ENCODE measurements around the gene SUSD5. TPM values are rescaled to one million over a fixed set of nuclear protein-coding genes. Genes with fewer than 3 reads are reported as not detected.

SUSD5 gene
- total RNA-seq, 1 experiment from 2014 or later: 4.9 TPM

DNA sequence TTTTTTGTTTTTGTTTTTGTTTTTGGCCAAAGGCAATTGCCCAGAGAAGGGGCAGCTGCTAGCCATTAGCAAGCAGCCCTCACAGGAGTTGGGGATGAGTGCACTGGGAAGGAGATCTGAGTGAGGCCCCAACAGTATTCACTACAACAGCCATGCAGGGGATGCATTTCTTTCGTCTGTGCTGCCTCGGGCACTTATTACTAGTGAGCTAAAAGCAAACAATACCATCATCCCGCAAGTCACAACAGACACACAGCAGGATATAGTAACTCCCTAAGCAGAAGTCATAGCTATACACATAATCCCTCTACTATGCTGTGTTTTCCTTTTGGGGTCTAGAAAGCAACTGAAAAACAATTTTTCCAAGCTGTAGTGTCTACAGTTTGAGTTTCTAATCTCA, 77.6 kb downstream of the SUSD5 start:
- Histone ChIP-seq H4K8ac (replicated peaks; ENCODE audit: insufficient read length, low read depth, low read length) (no peak overlapping the region), H3K4me1 (ENCODE audit: insufficient read depth, low read length) (no peaks in the 10 kb centered on the region), H3K4ac (ENCODE audit: low read depth, low read length) (no peak overlapping the region), H2AK5ac (ENCODE audit: insufficient read length, low read length) (no peak overlapping the region), H2BK15ac (ENCODE audit: low read depth, low read length) (no peak overlapping the region), H3K27me3 (ENCODE audit: insufficient read depth, low read length) (no peaks in the 10 kb centered on the region), H2AFZ (ENCODE audit: low read length) (no peak overlapping the region), H4K91ac (ENCODE audit: insufficient read length, low read depth, low read length) (no peak overlapping the region), H2BK12ac (ENCODE audit: insufficient read length, low read depth, low read length) (no peak overlapping the region), H3K27ac (ENCODE audit: insufficient read length, low read depth, low read length) (no peak overlapping the region), H2BK20ac (ENCODE audit: low read depth, low read length, poor library complexity, severe bottlenecking) (no peak overlapping the region), H4K5ac (ENCODE audit: insufficient read length, low read depth, low read length) (no peak overlapping the region), H3K9ac (ENCODE audit: extremely low read depth, insufficient read length, low read length) (no peak overlapping the region), H3K23me2 (ENCODE audit: insufficient read length, low read depth, low read length, poor library complexity, severe bottlenecking) (no peaks in the 10 kb centered on the region), H3K18ac (ENCODE audit: insufficient read length, low read depth, low read length) (no peak overlapping the region), H3K4me2 (ENCODE audit: insufficient read depth, insufficient read length, low read length) (no peak overlapping the region), H3K9me3 (ENCODE audit: control insufficient read depth, low read depth, low read length) (no peaks in the 10 kb centered on the region), H3K79me1 (ENCODE audit: insufficient read depth, low read depth, low read length, poor library complexity, severe bottlenecking) (no peaks in the 10 kb centered on the region), H3K23ac (ENCODE audit: insufficient read length, low read depth, low read length) (no peak overlapping the region), H2BK5ac (ENCODE audit: insufficient read length, low read length) (no peak overlapping the region), H3K14ac (ENCODE audit: insufficient read depth, low read length) (no peak overlapping the region), H3K79me2 (ENCODE audit: insufficient read depth, low read length) (no peaks in the 10 kb centered on the region), H3T11ph (ENCODE audit: low read length) (no peak overlapping the region), H2BK120ac (ENCODE audit: low read depth, low read length, poor library complexity, severe bottlenecking) (no peak overlapping the region), H4K20me1 (ENCODE audit: control insufficient read depth, insufficient read depth, insufficient read length) (peaks cover 2% of the 10 kb centered on the region), H3K56ac (ENCODE audit: insufficient read length, low read depth, low read length) (no peak overlapping the region)
- TF ChIP-seq CTCF (conservative IDR thresholded peaks at IDR 0.05): no peak
- DNase-seq: no peak
- H3K36me3 Mint-ChIP-seq (ENCODE audit: insufficient read depth in 1 of 3, low read depth in 3 of 3): peaks cover 14 to 40% (median 16%) of the 10 kb centered on the region in 3 experiments; a peak in 6 of 7 replicates
- H3K4me1 Mint-ChIP-seq: peaks cover 5 to 7% of the 10 kb centered on the region in 2 experiments
- H3K9me3 Mint-ChIP-seq: no peaks in the 10 kb centered on the region
- 0 out of 2 replicates have a peak, but pooled peaks cover 2% of the 10 kb centered on the region for H3K27me3 Mint-ChIP-seq (ENCODE audit: low read depth)
- H3K4me3 Mint-ChIP-seq: no peak overlapping the region
- no CpG with 5 or more reads among the region's 3 CpGs for WGBS (ENCODE audit: extremely low coverage, insufficient read length, low lambda C conversion rate)
- H3K27ac Mint-ChIP-seq: 0 out of 7 replicates have a peak overlapping the region, but pooled peaks of 2 of the 3 experiments have one; percentile 12 to 73
